AML-193 (cell line): ENCODE measurements around the gene SREBF1.
"Not testable (repeated sequence)": the region's sequence is repeated elsewhere in the genome, so short reads cannot be mapped to it uniquely, and the experiment has no call there.

Experiments
- DNase-seq, 2 experiments: peaks; one replicate each; lab custom pipeline; 2025; lab: John Stamatoyannopoulos, UW

SREBF1 gene

DNA sequence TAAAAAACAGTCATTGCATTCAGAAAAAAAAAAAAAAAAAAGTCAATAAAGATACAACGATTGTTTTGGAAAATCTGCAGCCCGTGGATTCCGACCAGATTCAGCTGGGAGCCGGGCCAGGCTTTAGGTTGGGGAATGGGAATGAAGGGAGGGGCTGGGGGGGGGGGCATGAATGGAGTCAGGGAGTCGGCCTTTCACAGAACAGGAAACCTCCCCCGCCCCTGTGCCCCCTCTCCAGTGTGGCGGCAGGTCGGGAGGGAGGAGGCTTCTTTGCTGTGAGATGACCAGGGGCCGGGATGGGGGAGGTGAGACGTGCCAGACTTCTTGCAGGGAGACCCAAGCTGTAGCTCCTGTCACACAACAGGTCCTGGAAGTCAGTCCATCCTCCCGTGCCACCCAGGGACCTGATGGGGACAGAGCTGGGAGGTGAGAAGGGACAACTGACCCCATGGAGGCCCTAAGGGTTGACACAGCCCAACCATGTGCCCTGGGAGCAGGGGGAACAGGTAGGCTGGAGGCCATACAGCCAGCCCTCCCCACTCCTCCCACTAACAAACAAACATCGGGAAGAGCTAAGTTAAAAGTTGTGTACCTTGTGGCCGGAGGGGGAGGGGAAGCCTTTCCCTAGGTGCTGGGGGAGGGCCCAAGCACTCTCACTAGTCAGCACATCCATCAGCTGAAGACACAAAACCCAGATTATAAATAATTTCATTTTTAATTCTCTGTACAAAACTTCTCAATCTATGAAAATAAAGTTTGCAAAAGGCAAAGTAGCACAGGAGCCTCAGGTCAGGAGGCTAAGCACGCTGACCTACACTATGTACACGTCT, 25.2 kb downstream of the SREBF1 start:
- no peak for DNase-seq

DNA sequence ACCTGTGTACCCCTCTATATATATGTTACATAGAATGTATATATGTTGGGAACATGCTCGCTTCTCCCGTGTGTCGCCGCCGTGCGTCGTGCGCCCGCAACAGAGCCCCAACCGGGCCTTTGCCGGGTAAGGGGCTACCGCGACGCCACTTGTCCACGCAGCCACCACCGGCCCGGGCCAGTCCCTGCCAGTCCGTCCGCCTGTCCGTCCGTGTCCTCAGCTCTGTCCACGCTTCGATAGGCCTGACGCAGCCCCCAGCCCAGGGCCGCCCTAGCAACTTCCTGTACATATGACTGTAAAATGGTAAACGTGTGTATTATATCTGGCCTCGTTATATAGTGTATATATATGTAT, 25.9 kb downstream of the SREBF1 start:
- DNase-seq = no peak

DNA sequence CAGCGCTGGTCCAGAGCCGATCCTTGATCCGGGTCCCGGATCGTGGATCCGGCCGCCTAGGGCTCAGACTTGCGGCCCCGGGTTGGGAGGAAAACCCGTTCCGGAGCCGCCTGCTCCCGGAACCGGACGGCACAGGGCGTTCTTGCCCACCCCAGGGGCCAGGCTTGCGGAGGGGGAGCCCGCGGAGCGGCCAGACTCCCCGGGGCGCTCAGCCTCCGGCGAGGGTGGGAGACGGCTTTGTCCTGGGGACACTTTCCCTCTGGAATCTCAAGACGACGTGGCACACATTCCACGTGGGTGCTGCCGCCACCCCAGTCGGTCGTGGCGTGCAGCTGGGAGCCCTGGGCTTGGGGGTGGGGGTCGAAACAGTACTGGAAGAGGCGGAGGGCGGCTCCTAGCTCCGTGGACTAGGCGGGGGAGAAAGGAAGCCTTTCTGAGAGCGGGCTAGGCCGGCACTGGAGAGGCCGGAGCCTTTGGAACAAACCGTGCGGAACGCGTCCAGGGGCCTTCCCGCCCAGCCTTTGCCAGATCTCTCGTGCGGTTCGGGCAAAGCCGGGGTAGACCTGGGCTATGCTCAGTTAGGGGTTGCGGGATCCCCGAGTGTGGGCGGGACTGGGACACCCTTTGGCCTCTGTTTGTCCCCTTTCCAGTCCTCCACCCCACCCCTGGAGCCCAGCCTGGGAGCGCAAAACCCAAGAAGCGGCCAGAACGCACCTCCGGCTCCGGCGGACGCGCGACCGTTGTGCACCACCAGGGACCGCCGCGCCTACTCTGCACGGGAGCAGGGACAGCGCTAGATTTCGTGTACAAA, 26.5 kb downstream of the SREBF1 start:
- DNase-seq = no peak

DNA sequence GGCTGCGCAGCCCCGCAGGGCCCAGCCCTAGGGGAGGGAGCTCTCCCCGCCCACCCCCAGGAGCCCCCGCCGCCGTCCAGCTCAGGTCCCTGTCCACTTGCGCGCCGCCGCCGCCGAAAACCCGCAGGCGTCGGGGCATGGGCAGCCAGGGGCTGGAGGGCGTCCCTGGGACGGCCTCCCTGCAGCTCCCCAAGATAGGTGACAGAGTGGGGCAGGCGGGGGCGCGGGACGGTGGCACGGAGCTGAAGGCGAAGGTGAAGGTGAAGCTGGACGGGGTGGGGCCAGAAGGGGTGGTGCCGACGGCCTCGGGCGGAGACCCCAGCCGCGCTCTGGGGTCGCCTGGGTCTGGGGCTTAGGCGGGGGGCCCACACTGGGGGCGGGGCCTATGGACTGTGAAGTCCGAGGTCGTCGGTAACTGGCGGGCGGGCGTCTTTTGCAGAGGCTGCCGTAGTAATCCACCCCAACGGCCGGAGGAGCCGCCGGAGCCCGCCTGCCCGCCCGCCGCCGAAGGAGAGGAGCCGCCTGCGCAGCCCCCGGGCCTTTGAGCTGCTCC, 27.2 kb downstream of the SREBF1 start:
- no peak for DNase-seq

DNA sequence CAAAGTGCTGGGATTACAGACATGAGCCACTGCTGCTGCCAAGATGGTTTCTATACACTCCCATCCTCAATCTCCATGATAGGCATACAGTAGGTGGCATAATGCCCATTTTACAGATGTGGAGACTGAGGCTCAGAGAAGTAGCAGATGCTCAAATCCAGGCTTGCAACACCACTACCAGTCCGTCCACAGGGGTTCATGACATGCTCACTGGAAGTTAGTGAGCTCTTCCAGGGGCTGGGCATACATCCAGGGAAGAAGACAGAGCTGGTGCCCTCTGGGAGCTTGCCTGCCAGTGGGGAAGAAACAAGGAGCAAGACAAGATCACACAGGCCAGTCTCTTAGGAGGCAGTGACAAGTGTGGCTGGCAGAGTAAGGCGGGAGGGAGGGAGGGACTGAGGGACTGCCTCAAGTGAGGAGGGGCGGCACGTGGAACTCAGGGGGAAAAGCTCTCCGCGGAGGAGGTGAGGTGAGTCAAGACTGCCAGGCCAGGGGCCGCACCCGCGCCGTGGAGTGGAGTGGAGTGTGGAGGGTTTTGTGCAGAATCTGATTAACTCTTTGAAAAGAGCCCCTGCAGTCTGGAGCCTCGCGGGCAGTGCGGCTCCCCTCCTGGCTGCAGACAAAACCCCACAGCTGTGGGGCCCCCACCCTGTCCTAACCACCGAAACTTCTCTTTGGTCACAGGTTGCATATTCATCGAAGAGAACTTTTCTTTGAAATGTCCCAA, 27.9 kb downstream of the SREBF1 start:
- DNase-seq = no peak

DNA sequence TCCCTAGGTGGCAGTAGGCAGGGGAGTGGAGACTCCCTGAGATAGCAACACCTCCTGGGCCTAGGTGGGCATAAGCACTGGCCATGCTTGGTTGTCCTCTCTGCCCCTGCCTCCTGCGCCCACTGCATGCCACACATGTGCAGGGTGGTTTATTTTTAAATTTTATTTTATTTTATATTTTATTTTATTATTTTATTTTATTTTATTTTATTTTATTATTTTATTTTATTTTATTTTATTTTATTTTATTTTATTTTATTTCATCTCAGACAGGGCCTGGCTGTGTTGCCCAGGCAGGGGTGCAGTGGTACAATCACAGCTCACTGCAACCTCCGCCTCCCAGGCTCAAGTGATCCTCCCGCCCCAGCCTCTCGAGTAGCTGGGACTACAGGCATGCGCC, 28.6 kb downstream of the SREBF1 start:
- not testable (repeated sequence) for DNase-seq

DNA sequence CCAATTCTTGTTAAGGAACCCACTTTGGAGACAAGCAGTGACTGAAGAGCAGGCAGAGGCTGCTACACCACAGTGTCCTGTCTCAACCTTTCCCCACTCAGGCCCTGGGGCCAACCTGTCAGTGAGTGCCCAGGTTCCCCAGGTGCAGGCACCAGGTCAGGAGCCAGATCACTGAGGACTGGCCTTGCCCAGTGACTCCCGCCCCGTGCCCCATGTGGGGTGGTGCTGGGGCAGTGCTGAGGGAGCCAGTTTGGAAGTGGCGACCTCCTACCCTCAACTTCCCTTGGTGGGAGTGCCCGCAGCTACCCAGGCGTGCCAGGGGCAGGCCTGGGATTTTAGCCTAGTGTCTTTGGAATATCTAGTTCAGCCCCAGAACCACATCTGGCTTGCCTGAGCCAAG, 29.3 kb downstream of the SREBF1 start:
- no peak for DNase-seq

DNA sequence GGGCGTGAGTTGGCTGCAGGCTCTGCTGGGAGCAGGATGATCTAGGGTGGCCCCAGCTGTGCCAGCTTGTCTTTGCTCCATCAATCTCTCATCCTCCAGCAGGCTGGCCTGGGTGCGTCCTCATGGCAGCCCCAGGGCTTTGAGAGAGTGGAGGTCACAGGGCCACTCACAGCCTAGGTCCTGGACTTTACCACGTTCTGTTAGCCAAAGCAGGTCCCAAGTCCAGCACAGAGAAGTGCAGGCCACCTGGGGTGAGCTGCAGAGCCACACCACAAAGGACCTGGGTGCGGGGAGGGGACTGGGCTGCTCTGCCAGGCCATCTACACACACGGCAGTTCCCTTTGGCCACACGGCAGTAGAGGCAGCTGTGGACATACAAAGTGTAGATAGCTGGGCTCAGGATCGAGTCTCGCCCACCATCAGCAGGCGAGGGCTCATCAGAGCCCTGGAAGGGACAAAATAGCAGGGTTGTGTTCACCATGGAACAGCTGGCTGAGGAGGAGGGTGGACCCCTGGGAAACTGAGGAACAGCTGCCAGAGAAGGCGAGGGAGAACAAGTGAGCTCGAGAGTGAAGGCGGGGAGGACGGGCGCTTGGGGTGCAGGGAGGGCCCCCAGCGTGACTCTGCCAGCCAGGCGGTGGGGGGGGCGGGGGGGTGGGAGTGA, 30.0 kb downstream of the SREBF1 start:
- no peak for DNase-seq

DNA sequence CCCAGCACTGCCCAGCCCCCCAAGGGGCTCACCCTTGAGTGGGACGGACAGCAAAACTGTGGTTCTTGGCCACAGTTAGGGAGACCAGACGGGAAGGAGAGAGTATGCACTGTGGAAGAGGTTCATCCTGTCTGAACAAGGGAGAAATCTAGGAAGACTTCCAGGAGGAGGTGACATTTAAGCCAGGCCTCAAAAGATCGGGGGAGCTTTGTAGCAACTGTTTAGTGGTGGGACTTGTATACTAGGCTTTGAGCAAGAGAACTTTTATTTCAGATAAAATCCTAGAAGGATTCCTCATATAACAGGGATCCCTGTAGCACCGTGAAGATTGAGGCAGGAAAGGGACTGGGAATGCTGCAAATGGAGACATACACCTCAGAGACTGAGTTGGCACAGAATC, 30.8 kb downstream of the SREBF1 start:
- DNase-seq = no peak

DNA sequence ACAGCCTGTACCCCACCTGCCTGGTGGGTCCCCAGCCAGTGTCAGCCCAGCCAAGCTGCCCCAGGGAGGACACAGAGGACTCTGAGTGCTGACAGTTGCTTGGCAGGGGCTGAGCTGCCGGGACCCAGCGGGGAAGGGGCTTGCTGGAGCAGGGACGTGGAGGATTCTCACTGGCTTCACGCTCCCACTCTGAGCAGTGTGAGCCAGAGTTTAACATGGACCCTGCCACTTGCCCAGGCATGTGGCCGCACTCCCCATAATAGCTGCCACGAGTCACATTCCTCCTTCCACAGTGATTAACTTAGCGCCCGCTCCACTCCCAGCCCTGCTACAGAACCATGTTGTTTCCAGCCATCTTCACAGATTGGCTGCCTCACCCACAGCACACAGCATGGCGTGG, 31.2 kb downstream of the SREBF1 start:
- no peak for DNase-seq

DNA sequence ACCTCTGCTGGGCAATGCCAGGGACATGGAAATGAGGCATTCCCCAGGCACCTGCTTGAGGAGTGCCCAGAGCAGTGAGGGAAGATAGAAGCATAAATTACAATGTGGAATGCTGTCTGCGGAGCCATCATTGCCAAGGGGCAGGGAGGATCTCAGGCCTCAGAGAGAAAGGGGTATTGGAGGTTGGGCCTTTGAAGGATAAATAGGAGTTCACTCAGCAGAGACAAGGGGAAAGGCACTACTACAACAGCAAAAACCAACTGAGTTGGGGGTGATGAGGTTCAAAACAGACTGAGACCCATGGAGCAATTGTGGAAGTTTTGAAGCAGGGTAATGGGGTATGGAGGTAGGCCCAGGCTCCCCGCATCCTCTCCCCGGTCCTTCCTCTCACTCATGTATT, 32.8 kb downstream of the SREBF1 start:
- DNase-seq = no peak

DNA sequence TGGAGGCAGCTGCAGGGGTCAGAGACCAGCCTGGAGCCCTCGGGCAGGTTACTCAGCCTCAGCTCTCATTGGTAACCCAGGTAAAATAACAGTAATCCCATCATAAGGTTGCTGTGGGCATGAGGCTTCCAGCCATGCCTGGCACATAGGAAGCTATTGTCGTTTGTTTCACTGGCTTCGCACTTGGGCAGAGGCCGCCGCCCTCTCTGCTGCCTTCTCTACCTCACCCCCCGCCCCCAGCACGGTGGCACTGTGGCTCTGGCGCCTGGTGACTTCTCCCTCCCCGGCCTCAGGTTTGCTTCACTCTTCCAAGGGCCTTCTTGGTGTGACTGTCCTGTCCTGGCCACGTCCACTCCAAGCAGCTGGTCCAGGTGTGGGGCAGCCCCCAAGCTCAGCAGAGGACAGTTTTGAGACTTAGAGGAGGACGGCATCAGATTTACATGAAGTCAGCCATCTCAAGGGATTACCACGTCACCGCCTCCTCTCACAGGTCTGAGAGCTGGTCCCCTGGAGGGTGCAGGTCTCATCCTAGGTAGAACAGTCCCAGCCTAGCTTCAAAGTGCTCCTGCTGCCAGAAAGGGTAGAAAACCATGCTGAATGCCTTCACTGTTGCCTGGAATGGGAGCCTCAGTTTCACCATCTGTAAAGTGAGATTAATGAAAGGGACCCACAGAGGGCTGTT, 34.8 kb downstream of the SREBF1 start:
- no peak for DNase-seq

DNA sequence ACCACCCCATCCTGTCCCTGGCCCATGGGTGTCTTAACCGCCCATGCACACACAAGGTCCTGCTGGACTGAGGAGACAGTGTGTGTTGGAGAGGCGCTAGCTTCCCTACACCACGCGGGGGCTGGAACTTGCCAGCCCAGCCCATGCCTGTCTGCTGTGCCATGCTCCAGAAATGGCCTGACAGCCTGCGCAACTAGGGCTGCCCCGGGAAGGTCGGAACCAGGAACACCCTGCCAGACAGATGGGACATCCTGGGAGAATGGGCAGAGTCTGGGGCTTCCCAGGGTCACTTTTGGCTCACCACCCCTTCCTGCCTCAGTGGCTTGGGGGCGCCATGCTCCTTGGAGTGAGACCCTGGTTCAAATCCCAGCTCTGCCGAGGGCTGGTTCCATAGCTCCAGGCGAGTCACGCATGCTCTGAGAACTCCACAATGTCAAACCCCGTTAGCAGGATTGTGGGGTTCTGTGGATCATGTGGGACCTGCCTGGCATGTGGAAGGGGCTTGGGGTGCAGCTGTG, 36.2 kb downstream of the SREBF1 start:
- no peak for DNase-seq

DNA sequence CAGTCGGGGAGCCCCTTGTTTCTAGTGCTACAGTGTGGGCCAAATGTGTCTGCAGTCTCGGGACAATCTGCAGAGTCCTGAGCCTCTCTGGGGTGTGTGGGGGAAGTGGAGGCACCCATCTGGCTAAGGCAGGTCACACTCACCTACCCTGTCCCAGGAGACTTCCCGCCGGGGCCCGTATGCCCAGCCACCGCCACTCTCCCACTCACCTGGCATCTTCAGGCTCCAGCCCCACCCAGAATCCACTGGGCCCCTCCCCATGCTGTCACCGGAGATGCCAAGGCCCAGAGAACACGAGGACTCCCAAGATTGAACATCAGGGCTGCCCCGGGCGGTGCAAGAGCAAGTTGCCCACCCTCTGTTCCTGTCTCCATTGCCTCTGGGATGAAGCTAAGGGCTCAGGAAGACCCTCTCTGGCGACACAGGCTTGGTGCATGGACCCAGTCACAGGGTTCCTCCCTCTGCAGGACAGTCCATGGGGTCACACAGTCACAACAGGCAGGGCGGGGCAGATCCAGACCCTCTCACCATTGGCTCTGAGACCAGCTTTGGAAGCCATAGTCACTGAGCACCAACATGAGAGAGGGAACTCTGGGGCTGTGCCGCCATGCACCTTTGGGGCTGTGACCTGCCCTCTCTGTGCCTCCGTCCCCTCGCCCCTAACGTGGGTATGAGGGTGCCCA, 38.1 kb downstream of the SREBF1 start:
- no peak for DNase-seq

DNA sequence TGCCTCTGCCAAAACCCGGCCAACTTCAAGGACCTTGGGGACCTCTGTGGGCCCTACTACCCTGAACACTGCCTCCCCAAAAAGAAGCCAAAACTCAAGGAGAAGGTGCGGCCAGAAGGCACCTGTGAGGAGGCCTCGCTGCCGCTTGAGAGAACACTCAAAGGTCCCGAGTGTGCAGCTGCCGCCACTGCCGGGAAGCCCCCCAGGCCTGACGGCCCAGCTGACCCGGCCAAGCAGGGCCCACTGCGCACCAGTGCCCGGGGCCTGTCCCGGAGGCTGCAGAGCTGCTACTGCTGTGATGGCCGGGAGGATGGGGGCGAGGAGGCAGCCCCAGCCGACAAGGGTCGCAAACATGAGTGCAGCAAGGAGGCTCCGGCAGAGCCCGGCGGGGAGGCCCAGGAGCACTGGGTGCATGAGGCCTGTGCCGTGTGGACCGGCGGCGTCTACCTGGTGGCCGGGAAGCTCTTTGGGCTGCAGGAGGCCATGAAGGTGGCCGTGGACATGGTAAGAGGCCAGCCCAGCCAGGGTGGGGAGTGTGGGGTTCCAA, 38.7 kb downstream of the SREBF1 start:
- DNase-seq = no peak

DNA sequence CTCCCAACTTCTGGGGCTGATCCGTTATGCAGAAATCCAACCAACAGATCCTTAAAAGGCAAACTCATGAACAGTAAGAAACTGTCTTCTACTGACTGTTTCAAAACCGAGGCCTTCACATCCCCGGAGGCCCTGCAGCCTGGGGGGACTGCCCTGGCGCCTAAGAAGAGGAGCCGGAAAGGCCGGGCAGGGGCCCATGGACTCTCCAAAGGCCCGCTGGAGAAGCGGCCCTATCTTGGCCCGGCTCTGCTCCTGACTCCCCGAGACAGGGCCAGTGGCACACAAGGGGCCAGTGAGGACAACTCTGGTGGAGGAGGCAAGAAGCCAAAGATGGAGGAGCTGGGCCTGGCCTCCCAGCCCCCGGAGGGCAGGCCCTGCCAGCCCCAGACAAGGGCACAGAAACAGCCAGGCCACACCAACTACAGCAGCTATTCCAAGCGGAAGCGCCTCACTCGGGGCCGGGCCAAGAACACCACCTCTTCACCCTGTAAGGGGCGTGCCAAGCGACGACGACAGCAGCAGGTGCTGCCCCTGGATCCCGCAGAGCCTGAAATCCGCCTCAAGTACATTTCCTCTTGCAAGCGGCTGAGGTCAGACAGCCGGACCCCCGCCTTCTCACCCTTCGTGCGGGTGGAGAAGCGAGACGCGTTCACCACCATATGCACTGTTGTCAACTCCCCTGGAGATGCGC, 39.5 kb downstream of the SREBF1 start:
- no peak for DNase-seq

DNA sequence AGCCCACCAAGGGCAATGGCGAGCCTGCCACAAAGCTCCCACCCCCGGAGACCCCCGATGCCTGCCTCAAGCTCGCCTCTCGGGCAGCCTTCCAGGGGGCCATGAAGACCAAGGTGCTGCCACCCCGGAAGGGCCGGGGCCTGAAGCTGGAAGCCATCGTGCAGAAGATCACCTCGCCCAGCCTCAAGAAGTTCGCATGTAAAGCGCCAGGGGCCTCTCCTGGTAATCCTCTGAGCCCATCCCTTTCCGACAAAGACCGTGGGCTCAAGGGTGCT, 40.1 kb downstream of the SREBF1 start:
- no peak for DNase-seq

DNA sequence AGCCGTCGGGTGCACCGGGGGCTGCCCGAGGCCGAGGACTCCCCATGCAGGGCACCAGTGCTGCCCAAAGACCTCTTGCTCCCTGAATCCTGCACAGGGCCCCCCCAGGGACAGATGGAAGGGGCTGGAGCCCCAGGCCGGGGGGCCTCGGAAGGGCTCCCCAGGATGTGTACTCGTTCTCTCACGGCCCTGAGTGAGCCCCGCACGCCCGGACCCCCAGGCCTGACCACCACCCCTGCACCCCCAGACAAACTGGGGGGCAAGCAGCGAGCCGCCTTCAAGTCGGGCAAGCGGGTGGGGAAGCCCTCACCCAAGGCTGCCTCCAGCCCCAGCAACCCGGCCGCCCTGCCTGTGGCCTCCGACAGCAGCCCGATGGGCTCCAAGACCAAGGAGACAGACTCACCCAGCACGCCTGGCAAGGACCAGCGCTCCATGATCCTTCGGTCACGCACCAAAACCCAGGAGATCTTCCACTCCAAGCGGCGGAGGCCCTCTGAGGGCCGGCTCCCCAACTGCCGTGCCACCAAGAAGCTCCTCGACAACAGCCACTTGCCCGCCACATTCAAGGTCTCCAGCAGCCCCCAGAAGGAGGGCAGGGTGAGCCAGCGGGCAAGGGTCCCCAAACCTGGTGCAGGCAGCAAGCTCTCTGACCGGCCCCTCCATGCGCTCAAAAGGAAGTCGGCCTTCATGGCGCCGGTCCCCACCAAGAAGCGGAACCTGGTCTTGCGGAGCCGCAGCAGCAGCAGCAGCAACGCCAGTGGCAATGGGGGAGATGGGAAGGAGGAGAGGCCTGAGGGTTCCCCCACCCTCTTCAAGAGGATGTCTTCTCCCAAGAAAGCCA, 40.6 kb downstream of the SREBF1 start:
- no peak for DNase-seq

DNA sequence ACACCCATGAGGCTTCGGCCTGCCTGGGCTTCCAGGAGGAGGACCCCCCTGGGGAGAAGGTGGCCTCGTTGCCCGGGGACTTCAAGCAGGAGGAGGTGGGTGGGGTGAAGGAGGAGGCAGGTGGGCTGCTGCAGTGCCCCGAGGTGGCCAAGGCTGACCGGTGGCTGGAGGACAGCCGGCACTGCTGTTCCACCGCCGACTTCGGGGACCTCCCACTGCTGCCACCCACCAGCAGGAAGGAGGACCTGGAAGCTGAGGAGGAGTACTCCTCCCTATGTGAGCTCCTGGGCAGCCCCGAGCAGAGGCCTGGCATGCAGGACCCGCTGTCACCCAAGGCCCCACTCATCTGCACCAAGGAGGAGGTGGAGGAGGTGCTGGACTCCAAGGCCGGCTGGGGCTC, 41.5 kb downstream of the SREBF1 start:
- no peak for DNase-seq
